A549 (cell line): Measurements from ENCODE around the gene TAPBPL.

Source experiments
- FOSB ChIP-seq: fragments of 250-450 bp; sonication (Bioruptor Pico); IDR thresholded peaks from 2 replicates; pipeline ENCODE4 v1.5.0; 2020; ENCODE audit warnings: mild to moderate bottlenecking, moderate library complexity
- MAZ ChIP-seq: fragments of 150-350 bp; IDR thresholded peaks from 2 replicates; pipeline ENCODE4 v1.6.1; 2014; ENCODE audit warnings: antibody characterized with exemption, low read depth, low read length, borderline replicate concordance
- MYC ChIP-seq: IDR thresholded peaks from 2 replicates; pipeline ENCODE4 v1.6.1; 2012; ENCODE audit warnings: mild to moderate bottlenecking, inconsistent platforms, low read length, improper control_type of control experiment, borderline replicate concordance
- TF ChIP-seq, protein P1 (sequence below): fragments of >200 bp; sonication (Bioruptor Twin); formaldehyde crosslinking; IDR thresholded peaks from 3 replicates; pipeline ENCODE4 v1.5.1; 2016

DNA sequence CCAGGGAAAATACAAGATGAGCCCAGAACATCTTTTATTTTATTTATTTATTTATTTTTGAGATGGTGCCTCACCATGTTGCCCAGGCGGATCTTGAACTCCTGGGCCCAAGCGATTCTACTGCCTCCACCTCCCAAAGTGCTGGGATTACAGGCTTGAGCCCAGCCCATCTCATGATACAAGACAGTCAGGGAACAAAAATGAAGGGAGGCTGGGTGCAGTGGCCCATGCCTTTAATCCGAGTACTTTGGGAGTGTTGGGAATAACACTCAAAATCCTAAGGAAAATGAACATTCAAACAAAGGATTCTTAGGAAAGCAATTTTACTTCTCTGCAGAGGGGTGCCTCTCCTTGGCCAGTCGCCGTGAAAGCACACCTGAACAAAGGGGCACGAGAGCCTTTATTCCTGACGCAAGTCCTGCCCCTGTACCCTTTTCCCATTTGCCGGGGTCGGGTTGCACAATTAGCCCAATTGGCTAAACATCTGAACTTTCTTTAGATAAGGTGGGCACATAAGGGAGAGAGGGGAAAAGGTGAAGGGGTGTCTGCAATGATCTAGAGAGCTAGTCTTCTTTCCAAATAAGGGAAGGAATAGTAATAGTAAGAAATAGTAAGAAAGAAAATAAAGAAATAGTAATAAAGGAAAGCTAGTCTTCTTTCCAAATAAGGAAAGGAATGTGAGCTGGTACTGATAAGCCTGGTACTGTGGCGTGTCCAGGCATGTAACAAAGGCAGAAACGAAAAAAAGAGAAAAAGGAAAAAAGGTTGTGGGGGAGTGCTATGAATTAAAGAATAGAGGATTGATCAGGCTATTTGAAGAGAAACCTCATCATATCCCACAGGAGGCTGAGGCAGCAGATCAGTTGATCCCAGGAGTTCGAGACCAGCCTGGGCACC lies 55.5 kb downstream of the TAPBPL start:
- TF ChIP-seq, protein P1, sequence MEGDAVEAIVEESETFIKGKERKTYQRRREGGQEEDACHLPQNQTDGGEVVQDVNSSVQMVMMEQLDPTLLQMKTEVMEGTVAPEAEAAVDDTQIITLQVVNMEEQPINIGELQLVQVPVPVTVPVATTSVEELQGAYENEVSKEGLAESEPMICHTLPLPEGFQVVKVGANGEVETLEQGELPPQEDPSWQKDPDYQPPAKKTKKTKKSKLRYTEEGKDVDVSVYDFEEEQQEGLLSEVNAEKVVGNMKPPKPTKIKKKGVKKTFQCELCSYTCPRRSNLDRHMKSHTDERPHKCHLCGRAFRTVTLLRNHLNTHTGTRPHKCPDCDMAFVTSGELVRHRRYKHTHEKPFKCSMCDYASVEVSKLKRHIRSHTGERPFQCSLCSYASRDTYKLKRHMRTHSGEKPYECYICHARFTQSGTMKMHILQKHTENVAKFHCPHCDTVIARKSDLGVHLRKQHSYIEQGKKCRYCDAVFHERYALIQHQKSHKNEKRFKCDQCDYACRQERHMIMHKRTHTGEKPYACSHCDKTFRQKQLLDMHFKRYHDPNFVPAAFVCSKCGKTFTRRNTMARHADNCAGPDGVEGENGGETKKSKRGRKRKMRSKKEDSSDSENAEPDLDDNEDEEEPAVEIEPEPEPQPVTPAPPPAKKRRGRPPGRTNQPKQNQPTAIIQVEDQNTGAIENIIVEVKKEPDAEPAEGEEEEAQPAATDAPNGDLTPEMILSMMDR = no peak
- TF ChIP-seq FOSB (CRISPR knock-in tag) (no peak), MYC (no peak), MAZ (no peak)
